Stimulated activated CD8-positive, alpha-beta memory T cell treated with anti-CD3 and anti-CD28 coated beads, Interleukin-4, amount 100 ng/mL, for 4 hours (primary cell): ENCODE data around the gene CDA.

ENCODE experiments used
- DNase-seq, 2 donors: peaks; one replicate each; pipeline ENCODE4 v3.0.0-alpha.2; 2020; ENCODE audit warnings: low read depth in 2 of 2, low spot score in 1 of 2

Gene CDA

DNA sequence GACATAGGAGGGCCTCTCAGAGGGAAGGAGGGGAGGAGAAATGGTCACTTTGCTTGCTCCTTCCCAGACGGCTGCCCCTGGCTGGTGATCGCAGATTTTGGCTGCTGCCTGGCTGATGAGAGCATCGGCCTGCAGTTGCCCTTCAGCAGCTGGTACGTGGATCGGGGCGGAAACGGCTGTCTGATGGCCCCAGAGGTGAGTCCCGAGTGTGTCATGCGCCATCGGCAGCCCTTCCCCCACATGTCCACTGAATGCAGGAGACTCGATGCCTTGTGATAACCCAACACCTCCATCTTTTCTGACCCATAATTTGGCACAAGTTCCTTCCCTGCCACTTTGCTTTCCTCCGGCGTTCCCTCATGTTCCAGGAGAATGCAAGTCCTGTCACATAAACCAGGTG is 59.5 kb downstream of the CDA start:
- no peak for DNase-seq

DNA sequence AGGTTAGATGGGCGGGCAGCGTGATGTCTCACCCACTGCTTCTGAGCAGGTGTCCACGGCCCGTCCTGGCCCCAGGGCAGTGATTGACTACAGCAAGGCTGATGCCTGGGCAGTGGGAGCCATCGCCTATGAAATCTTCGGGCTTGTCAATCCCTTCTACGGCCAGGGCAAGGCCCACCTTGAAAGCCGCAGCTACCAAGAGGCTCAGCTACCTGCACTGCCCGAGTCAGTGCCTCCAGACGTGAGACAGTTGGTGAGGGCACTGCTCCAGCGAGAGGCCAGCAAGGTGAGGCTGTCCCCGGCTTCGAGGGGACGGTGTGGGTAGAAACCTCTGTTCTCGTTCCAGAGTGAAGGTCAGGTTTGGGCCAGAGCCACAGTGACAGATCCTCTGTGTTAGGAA is 60.0 kb downstream of the CDA start:
- no peak for DNase-seq

GRCh38 chr1:20652300-20652699 is 63.4 kb downstream of the CDA start:
- DNase-seq: no peak

GRCh38 chr1:20654104-20654690 is 65.3 kb downstream of the CDA start:
- no peak for DNase-seq

DNA sequence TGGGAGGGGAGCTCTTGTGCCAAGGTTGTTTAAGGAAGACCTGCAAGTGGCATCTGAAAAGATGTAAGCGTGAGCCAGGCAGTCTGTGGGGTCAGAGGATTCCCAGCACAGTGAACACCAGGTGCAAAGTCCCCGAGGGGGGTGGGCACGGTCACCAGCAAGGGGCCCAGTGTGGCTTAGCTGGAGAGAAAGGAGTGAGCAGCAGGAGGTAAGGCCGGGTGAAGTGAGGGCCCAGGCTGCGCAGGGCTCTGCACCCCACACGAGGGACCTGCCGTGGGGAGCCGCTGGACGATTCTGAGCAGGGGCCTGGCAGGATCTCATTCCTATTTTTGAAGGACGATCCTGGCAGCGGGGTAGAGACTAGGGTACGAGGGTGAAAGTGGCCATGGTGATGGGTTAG is 68.1 kb downstream of the CDA start:
- no peak for DNase-seq

GRCh38 chr1:20658166-20658915 is 69.4 kb downstream of the CDA start:
- no peak for DNase-seq

- DNase-seq: no peak
These were observed 71.5 kb downstream of the CDA start for GRCh38 chr1:20660363-20660762.

GRCh38 chr1:20660847-20661206 is 71.9 kb downstream of the CDA start:
- no peak for DNase-seq

DNA sequence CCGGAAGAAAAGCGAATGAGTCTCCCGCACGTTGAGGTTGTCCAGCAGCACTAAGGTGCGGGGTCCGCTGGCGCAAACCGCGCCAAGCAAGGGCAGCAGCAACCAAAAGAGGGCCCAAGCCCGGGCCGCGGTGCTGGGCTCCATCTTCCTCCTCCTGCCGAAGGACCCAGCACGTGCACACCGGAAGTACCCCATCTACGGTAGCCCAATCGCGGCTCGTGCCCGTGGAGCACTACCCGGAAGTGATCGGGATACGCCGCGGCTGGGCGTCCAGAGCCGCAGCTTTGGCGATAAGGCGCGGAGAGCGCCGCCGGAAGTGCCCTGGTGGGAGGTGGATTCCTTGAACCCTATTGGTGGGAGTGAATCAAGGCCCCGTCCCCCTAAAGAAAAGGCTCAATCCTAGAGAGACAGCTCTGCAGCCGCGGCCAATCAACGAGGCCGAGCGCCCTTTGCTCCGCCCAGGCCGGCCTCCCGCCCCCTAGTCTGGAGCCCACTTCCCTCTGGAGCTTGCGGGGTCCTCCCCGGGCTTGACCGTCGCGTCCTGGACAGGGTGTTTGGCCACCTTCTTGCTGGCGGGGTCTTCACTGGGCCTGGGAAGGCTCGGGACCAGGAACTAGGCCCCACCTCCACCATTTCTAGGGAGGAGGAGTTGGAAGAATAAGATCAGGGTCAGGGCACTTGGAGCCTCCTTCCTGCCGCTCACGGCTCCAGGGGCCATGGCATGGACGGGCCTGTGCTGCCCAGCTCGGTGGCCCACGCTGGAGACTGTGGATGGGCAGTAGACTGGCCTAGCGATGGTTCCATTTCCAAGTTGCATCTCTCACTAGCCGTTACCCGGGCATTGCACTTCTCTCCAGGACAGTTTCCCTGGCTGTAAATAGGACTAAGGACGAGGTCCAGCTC is 72.6 kb downstream of the CDA start, which contains the start of gene DDOST:
TSS of gene DDOST (minus strand) at position 163 of the 903 bp plus-strand sequence. CDS start at position 144, 19 bp downstream.
- DNase-seq: peak; percentile 79 to 91

DNA sequence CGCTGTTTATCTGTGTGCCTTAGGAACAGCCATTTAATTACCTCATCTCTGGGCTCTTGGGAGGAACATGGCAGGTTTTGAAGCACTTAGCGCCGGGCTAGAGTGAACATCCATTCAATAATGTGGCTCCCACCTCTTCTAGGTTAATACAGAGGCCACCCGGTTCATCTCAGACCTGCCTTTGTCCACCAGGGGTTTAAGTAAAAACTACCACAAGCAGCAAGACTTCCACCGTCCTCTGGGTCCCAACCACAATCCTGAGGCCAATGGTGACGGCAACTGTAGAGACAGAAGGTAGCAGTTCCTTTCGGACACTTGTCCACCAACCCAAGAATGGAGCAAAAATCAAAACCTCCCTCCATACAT is 73.2 kb downstream of the CDA start:
- no peak for DNase-seq

GRCh38 chr1:20663365-20663764 is 74.5 kb downstream of the CDA start:
- no peak for DNase-seq

- DNase-seq: no peak
These were observed 75.2 kb downstream of the CDA start for GRCh38 chr1:20663969-20664715.

DNA sequence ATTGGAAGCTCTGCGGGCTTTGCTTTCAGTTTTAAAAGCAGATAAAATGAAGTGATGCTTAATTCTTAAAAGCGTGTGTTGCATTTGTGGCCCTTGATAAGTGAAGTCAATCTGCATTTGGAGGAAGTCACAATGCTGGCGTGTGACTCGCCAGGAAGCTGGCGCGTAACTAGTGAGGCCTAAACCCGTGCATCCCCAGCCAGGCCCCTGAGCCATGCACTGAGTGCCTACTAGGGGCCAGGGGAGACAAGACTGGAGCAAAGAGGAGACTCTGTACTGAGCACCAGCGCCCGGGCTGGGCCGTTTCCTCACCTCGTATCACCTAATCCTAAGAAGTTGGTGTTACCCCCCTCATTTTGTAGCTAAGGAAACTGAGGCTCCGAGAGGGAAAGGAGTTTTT is 76.8 kb downstream of the CDA start:
- DNase-seq: no peak

DNA sequence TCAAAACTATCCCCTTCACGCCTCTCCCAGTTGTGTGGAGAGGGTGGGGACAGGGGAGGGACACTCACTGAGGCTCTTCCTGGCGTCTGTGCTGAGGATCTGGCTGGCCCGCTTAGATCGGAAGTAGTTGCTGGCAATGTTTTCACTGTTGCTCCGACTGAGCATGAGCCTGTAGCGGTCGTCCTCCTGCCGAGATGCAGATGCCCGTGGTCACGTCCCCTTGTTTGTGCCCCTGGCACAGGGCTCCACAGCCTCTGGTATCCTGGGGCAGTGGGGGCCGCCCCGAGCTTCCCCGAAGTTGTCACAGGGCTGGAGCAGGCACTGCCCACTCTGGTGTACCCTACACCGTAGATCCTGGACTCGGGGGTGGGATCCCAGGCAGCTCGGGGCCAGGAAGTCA is 77.2 kb downstream of the CDA start:
- DNase-seq: no peak

DNA sequence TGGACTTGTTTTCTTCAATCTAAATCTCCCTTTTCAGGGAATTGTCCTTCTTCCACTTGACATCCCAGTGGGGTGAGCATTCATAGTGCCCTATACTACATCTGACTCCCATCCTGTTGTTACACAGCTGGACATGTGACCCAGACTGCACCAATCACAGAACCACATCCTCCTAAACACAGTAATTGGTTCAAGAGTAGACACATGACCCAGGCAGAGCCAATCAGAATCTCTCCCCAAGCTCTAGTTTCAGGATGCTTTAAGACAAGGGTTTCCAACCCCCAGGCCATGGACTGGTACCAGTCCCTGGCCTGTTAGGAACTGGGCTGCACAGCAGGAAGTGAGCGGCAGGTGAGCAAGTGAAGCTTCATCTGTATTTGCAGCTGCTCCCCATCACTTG is 77.9 kb downstream of the CDA start:
- DNase-seq: no peak
